ENCODE data around the gene CA10. TPM values are rescaled to one million over a fixed set of nuclear protein-coding genes. Genes with fewer than 3 reads are reported as not detected.

CA10 gene
- total RNA-seq, 4 donors from 2014 or later, result 0.96 to 4.1 (median 1.1) TPM; not detected in 1

GRCh38 chr17:52138350-52138749 lies 20.2 kb downstream of the CA10 start:
- Histone ChIP-seq H3K4me1 (no peaks in the 10 kb centered on the region), H3K4me3 (no peak overlapping the region), H3K27me3 (no peaks in the 10 kb centered on the region), H3K9me3 (no peaks in the 10 kb centered on the region), H3K36me3 (no peaks in the 10 kb centered on the region), H3K27ac (no peak overlapping the region)
- TF ChIP-seq POLR2AphosphoS5 (IDR thresholded peaks at IDR 0.05) (no peak), POLR2A (IDR thresholded peaks at IDR 0.05) (no peak), EP300 (IDR thresholded peaks at IDR 0.05; ENCODE audit: low read depth) (no peak)
- TF ChIP-seq, protein P1, sequence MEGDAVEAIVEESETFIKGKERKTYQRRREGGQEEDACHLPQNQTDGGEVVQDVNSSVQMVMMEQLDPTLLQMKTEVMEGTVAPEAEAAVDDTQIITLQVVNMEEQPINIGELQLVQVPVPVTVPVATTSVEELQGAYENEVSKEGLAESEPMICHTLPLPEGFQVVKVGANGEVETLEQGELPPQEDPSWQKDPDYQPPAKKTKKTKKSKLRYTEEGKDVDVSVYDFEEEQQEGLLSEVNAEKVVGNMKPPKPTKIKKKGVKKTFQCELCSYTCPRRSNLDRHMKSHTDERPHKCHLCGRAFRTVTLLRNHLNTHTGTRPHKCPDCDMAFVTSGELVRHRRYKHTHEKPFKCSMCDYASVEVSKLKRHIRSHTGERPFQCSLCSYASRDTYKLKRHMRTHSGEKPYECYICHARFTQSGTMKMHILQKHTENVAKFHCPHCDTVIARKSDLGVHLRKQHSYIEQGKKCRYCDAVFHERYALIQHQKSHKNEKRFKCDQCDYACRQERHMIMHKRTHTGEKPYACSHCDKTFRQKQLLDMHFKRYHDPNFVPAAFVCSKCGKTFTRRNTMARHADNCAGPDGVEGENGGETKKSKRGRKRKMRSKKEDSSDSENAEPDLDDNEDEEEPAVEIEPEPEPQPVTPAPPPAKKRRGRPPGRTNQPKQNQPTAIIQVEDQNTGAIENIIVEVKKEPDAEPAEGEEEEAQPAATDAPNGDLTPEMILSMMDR (IDR thresholded peaks at IDR 0.05), result no peak
- intact Hi-C loops (cut with DNase I; ENCODE audit: low total_unique reads), result no loop called here
- DNase-seq, result no peak
- in situ Hi-C loops (cut with MboI; ENCODE audit: low pct_ligation_motif_present in 1 of 4, low pct_unique_long_range_greater_than_20kb in 1 of 4, low sequenced_read_pairs in 3 of 4), result no loop called here

GRCh38 chr17:52136166-52136565 lies 22.3 kb downstream of the CA10 start:
- WGBS, 2 donors (ENCODE audit: low coverage in 1 of 2), result 49 to 75% methylated on average over 1 to 6 of the region's 6 CpGs
- TF ChIP-seq POLR2A (IDR thresholded peaks at IDR 0.05) (no peak), EP300 (IDR thresholded peaks at IDR 0.05; ENCODE audit: low read depth) (no peak)
- H3K36me3 ChIP-seq, result no peaks in the 10 kb centered on the region
- no peaks in the 10 kb centered on the region for H3K4me1 ChIP-seq
- H3K27ac ChIP-seq, result no peak overlapping the region
- no peak for DNase-seq
- H3K9me3 ChIP-seq, result no peaks in the 10 kb centered on the region
- in situ Hi-C loops (cut with MboI; ENCODE audit: low pct_ligation_motif_present in 1 of 4, low pct_unique_long_range_greater_than_20kb in 1 of 4, low sequenced_read_pairs in 3 of 4) (no loop called here), intact Hi-C loops (cut with DNase I; ENCODE audit: low total_unique reads) (no loop called here)
- H3K4me3 ChIP-seq, result no peak overlapping the region
- no peaks in the 10 kb centered on the region for H3K27me3 ChIP-seq

- H3K27me3 ChIP-seq, result no peaks in the 10 kb centered on the region
- no peak overlapping the region for H3K27ac ChIP-seq
- no peak for DNase-seq
- H3K4me3 ChIP-seq, result no peak overlapping the region
- no peak for TF ChIP-seq POLR2A (IDR thresholded peaks at IDR 0.05)
- TF ChIP-seq, protein P1 (IDR thresholded peaks at IDR 0.05), result no peak
- H3K9me3 ChIP-seq, result no peaks in the 10 kb centered on the region
- in situ Hi-C loops (cut with MboI; ENCODE audit: low pct_ligation_motif_present in 1 of 4, low pct_unique_long_range_greater_than_20kb in 1 of 4, low sequenced_read_pairs in 3 of 4), result no loop called here
- intact Hi-C loops (cut with DNase I; ENCODE audit: low total_unique reads), result no loop called here
- H3K36me3 ChIP-seq, result no peaks in the 10 kb centered on the region
- no peaks in the 10 kb centered on the region for H3K4me1 ChIP-seq
- WGBS, 2 donors (ENCODE audit: low coverage in 1 of 2), result 82% methylated on average over 1 of the region's 1 CpG; no CpG with 5 or more reads in 1 of the 2 donors
Measured at GRCh38 chr17:52134641-52135040, 23.9 kb downstream of the CA10 start.

- in situ Hi-C loops (cut with MboI; ENCODE audit: low pct_ligation_motif_present in 1 of 4, low pct_unique_long_range_greater_than_20kb in 1 of 4, low sequenced_read_pairs in 3 of 4), result loop anchor here in 1 of 4 donors (5.0 kb wide), 1 partner anchor 39 kb away; no protein-coding TSS in a partner anchor
- WGBS, 2 donors (ENCODE audit: low coverage in 1 of 2), result 61% methylated on average over 2 of the region's 2 CpGs; no CpG with 5 or more reads in 1 of the 2 donors
- TF ChIP-seq POLR2A (IDR thresholded peaks at IDR 0.05) (no peak), EP300 (IDR thresholded peaks at IDR 0.05; ENCODE audit: low read depth) (no peak), POLR2AphosphoS5 (IDR thresholded peaks at IDR 0.05) (no peak)
- TF ChIP-seq, protein P1 (IDR thresholded peaks at IDR 0.05), result no peak
Measured at GRCh38 chr17:52128721-52129120, 29.8 kb downstream of the CA10 start.

DNA sequence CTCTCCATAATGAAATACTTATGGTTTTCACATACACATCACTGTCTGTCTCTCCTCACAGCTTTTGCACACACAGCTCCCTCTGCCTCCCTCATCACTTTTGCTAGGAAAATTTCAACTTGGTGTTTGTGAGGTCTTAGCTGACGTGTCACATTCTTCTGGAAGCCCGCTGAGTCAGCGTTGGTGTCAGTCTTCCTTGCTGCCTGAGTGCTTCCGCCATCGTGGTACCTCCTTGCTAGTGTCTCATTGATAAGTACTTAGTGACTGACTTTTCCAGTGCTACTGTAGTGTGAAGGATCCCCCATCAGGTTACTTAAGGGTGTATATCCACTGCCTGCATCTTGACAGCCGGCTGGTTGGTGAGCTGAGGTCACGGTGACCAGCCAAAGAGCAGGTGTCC lies 33.5 kb downstream of the CA10 start:
- Histone ChIP-seq H3K4me1 (no peaks in the 10 kb centered on the region), H3K27me3 (no peaks in the 10 kb centered on the region), H3K4me3 (no peak overlapping the region), H3K27ac (no peak overlapping the region), H3K36me3 (no peaks in the 10 kb centered on the region), H3K9me3 (no peaks in the 10 kb centered on the region)
- intact Hi-C loops (cut with DNase I; ENCODE audit: low total_unique reads), result no loop called here
- DNase-seq, result no peak
- in situ Hi-C loops (cut with MboI; ENCODE audit: low pct_ligation_motif_present in 1 of 4, low pct_unique_long_range_greater_than_20kb in 1 of 4, low sequenced_read_pairs in 3 of 4), result loop anchor here in 2 of 4 donors (5.0 to 25.0 kb wide), 2 partner anchors 42 to 363 kb away; no protein-coding TSS in a partner anchor
- TF ChIP-seq POLR2AphosphoS5 (IDR thresholded peaks at IDR 0.05) (no peak), EP300 (IDR thresholded peaks at IDR 0.05; ENCODE audit: low read depth) (no peak), POLR2A (IDR thresholded peaks at IDR 0.05) (no peak)
- TF ChIP-seq, protein P1 (IDR thresholded peaks at IDR 0.05), result no peak
- WGBS, 2 donors (ENCODE audit: low coverage in 1 of 2), result 84 to 89% methylated on average over 5 to 7 of the region's 7 CpGs

More at GRCh38 chr17:52128721-52129120, 29.8 kb downstream of the CA10 start:
- intact Hi-C loops (cut with DNase I; ENCODE audit: low total_unique reads), result no loop called here
- Histone ChIP-seq H3K9me3 (no peaks in the 10 kb centered on the region), H3K36me3 (no peaks in the 10 kb centered on the region), H3K4me3 (no peak overlapping the region), H3K4me1 (no peaks in the 10 kb centered on the region), H3K27me3 (no peaks in the 10 kb centered on the region), H3K27ac (no peak overlapping the region)
- DNase-seq, result no peak

All from transverse colon (tissue), 4 donors.